K562 (cell line): ENCODE measurements around the gene ST3GAL5. TPM values are rescaled to one million over a fixed set of nuclear protein-coding genes. Genes with fewer than 3 reads are reported as not detected.
A peak's percentile ranks its signal among the peaks of the same experiment; 100 is the strongest.

Experiments
- MAZ ChIP-seq, 2 experiments: fragments of 450-650 bp in 1 of 2; sonication (generic) in 1 of 2; formaldehyde crosslinking; IDR thresholded peaks in 1 of 2; conservative IDR thresholded peaks in 1 of 2; 2 replicates each; pipeline versions ENCODE4 v1.4.0 to v1.5.0; 2020; ENCODE audit warnings: mild to moderate bottlenecking in 1 of 2, missing genetic modification reagents in 1 of 2
- NR2C2 ChIP-seq, 2 experiments: fragments of 200-800 bp in 1 of 2; sonication (Bioruptor generic) in 1 of 2; sonication (generic) in 1 of 2; formaldehyde crosslinking in 1 of 2; IDR thresholded peaks; 2 replicates each; pipeline versions ENCODE4 v1.6.1 to v1.8.0; 2016 to 2022; ENCODE audit warnings: mild to moderate bottlenecking in 1 of 2, missing compliant biosample characterization in 1 of 2, missing genetic modification characterization in 1 of 2, missing genetic modification reagents in 1 of 2
- XRCC3 ChIP-seq: fragments of 450-650 bp; IDR thresholded peaks from 2 replicates; pipeline ENCODE4 v1.6.1; 2017; ENCODE audit warnings: mild to moderate bottlenecking, moderate library complexity
- YY1 ChIP-seq, 3 experiments: IDR thresholded peaks; 2 replicates each; pipeline ENCODE4 v1.6.1; 2011; ENCODE audit warnings: low read length in 2 of 3, mild to moderate bottlenecking in 2 of 3, moderate library complexity in 2 of 3, borderline replicate concordance in 1 of 3, control low read depth in 1 of 3, low read depth in 1 of 3; ENCODE audit not compliant: insufficient read depth in 3 of 3, insufficient replicate concordance in 2 of 3, control insufficient read depth in 1 of 3, insufficient read length in 1 of 3; ENCODE audit errors: extremely low read depth in 1 of 3
- ZFX ChIP-seq: sonication (generic); formaldehyde crosslinking; IDR thresholded peaks from 2 replicates; pipeline ENCODE4 v1.8.0; 2022; ENCODE audit warnings: mild to moderate bottlenecking, missing genetic modification reagents, moderate library complexity
- ZNF717 ChIP-seq: fragments of 250-450 bp; sonication (Bioruptor Pico); IDR thresholded peaks from 2 replicates; pipeline ENCODE4 v1.5.0; 2021
- polyA plus RNA-seq, 8 experiments: library from polyadenylated mRNA; depleted of rRNA in 4 of 8; stranded (reverse) in 5 of 8; unstranded in 3 of 8; fragments of >200 nt; fragmentation: Nextera tagmentation in 2 of 8; fragmentation: Illumina TruSeq in 1 of 8; extraction: Ambion mirVana in 2 of 8; extraction: Trizol in 1 of 8; gene quantifications; 2 replicates each; pipeline versions ENCODE4 v1.2.1 to v1.2.3, GENCODE V29; 2011 to 2014; ENCODE audit warnings: inconsistent platforms in 1 of 8, missing spikeins in 1 of 8
- total RNA-seq, 7 experiments: library from RNA; depleted of rRNA in 6 of 7; stranded (reverse); fragments of >200 nt in 6 of 7; fragmentation: Illumina TruSeq in 2 of 7; extraction: Trizol in 2 of 7; gene quantifications; 2 replicates each; pipeline versions ENCODE4 v1.2.1 to v1.2.3, GENCODE V29; 2011 to 2021; ENCODE audit warnings: low replicate concordance in 1 of 7
- TF ChIP-seq, protein P1 (sequence below), 2 experiments: IDR thresholded peaks; 2 replicates each; pipeline ENCODE4 v1.6.1; 2011; ENCODE audit warnings: borderline replicate concordance in 1 of 2, control low read depth in 1 of 2, low read depth in 1 of 2, low read length in 1 of 2, mild to moderate bottlenecking in 1 of 2, mixed read lengths in 1 of 2, moderate library complexity in 1 of 2; ENCODE audit not compliant: insufficient read depth in 1 of 2, insufficient read length in 1 of 2, poor library complexity in 1 of 2, severe bottlenecking in 1 of 2; ENCODE audit errors: extremely low read depth in 1 of 2
- TF ChIP-seq, protein P2 (sequence below): sonication (generic); formaldehyde crosslinking; IDR thresholded peaks from 2 replicates; pipeline ENCODE4 v1.8.0; 2022; ENCODE audit warnings: mild to moderate bottlenecking, missing genetic modification reagents
- TF ChIP-seq, protein P3 (sequence below): fragments of 450-650 bp; IDR thresholded peaks from 2 replicates; pipeline ENCODE4 v1.6.1; 2016; ENCODE audit warnings: mild to moderate bottlenecking, moderate library complexity
- TF ChIP-seq, protein P4 (sequence below), 2 experiments: fragments of 450-650 bp; conservative IDR thresholded peaks; 2 replicates each; pipeline ENCODE4 v1.6.1; 2017; ENCODE audit warnings: mild to moderate bottlenecking in 2 of 2, moderate library complexity in 2 of 2

Gene ST3GAL5
- total and polyA plus RNA-seq, 9 of the 15 experiments (the other 6 are each of a cell fraction or from before 2014, with no cell fraction given) = 1.6 to 10.0 (median 4.2) TPM

DNA sequence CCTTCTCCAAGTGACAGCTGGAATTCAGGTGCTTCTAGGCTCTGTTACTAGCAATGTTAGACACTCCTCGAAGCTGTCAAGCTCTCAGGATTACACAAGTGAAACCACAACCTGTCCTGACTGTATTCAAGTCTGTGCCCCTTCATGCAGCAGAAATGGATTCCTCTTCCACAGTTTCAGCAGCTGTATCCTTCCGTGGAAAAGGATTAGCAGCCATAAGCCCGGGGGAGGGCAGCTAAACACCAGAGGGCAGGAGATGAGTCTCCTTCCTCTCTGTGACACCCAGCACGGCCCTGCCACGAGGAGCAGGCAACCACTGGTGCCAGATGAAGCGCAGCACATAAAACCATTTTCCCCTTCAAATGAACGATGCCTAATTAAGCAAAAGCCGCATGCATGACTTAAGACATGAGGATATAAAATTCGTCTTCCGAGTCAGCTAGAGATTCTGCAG lies 1.2 kb downstream of the ST3GAL5 start (continued):
- TF ChIP-seq, protein P1, sequence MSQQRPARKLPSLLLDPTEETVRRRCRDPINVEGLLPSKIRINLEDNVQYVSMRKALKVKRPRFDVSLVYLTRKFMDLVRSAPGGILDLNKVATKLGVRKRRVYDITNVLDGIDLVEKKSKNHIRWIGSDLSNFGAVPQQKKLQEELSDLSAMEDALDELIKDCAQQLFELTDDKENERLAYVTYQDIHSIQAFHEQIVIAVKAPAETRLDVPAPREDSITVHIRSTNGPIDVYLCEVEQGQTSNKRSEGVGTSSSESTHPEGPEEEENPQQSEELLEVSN (IDR thresholded peaks at IDR 0.05; ENCODE audit: borderline replicate concordance in 1 of 2, extremely low read depth in 1 of 2, insufficient read depth in 1 of 2, insufficient read length in 1 of 2, low read depth in 1 of 2, low read length in 1 of 2, poor library complexity in 1 of 2, severe bottlenecking in 1 of 2) = peak; percentile 36 to 52
- TF ChIP-seq ZNF717 (CRISPR knock-in tag) = no peak
- peak in 1 of 3 experiments; percentile 8 for TF ChIP-seq YY1 (IDR thresholded peaks at IDR 0.05; ENCODE audit: borderline replicate concordance in 1 of 3, control insufficient read depth in 1 of 3, extremely low read depth in 1 of 3, insufficient read depth in 3 of 3, insufficient read length in 1 of 3, insufficient replicate concordance in 2 of 3, low read depth in 1 of 3, low read length in 2 of 3)
- TF ChIP-seq, protein P2, sequence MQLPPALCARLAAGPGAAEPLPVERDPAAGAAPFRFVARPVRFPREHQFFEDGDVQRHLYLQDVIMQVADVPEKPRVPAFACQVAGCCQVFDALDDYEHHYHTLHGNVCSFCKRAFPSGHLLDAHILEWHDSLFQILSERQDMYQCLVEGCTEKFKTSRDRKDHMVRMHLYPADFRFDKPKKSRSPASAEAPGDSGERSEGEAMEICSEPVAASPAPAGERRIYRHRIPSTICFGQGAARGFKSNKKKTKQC (CRISPR knock-in tag) = 0 out of 2 replicates have a peak, but pooled peaks have one; percentile 42
- TF ChIP-seq MAZ (CRISPR knock-in tag; conservative IDR thresholded peaks at IDR 0.05 in 1 of 2, IDR thresholded peaks at IDR 0.05 in 1 of 2) = 0 out of 4 replicates have a peak, but pooled peaks of 1 of the 2 experiments have one; percentile 33
- TF ChIP-seq XRCC3 = no peak
- peak; percentile 37 for TF ChIP-seq ZFX (CRISPR knock-in tag)
- TF ChIP-seq, protein P3, sequence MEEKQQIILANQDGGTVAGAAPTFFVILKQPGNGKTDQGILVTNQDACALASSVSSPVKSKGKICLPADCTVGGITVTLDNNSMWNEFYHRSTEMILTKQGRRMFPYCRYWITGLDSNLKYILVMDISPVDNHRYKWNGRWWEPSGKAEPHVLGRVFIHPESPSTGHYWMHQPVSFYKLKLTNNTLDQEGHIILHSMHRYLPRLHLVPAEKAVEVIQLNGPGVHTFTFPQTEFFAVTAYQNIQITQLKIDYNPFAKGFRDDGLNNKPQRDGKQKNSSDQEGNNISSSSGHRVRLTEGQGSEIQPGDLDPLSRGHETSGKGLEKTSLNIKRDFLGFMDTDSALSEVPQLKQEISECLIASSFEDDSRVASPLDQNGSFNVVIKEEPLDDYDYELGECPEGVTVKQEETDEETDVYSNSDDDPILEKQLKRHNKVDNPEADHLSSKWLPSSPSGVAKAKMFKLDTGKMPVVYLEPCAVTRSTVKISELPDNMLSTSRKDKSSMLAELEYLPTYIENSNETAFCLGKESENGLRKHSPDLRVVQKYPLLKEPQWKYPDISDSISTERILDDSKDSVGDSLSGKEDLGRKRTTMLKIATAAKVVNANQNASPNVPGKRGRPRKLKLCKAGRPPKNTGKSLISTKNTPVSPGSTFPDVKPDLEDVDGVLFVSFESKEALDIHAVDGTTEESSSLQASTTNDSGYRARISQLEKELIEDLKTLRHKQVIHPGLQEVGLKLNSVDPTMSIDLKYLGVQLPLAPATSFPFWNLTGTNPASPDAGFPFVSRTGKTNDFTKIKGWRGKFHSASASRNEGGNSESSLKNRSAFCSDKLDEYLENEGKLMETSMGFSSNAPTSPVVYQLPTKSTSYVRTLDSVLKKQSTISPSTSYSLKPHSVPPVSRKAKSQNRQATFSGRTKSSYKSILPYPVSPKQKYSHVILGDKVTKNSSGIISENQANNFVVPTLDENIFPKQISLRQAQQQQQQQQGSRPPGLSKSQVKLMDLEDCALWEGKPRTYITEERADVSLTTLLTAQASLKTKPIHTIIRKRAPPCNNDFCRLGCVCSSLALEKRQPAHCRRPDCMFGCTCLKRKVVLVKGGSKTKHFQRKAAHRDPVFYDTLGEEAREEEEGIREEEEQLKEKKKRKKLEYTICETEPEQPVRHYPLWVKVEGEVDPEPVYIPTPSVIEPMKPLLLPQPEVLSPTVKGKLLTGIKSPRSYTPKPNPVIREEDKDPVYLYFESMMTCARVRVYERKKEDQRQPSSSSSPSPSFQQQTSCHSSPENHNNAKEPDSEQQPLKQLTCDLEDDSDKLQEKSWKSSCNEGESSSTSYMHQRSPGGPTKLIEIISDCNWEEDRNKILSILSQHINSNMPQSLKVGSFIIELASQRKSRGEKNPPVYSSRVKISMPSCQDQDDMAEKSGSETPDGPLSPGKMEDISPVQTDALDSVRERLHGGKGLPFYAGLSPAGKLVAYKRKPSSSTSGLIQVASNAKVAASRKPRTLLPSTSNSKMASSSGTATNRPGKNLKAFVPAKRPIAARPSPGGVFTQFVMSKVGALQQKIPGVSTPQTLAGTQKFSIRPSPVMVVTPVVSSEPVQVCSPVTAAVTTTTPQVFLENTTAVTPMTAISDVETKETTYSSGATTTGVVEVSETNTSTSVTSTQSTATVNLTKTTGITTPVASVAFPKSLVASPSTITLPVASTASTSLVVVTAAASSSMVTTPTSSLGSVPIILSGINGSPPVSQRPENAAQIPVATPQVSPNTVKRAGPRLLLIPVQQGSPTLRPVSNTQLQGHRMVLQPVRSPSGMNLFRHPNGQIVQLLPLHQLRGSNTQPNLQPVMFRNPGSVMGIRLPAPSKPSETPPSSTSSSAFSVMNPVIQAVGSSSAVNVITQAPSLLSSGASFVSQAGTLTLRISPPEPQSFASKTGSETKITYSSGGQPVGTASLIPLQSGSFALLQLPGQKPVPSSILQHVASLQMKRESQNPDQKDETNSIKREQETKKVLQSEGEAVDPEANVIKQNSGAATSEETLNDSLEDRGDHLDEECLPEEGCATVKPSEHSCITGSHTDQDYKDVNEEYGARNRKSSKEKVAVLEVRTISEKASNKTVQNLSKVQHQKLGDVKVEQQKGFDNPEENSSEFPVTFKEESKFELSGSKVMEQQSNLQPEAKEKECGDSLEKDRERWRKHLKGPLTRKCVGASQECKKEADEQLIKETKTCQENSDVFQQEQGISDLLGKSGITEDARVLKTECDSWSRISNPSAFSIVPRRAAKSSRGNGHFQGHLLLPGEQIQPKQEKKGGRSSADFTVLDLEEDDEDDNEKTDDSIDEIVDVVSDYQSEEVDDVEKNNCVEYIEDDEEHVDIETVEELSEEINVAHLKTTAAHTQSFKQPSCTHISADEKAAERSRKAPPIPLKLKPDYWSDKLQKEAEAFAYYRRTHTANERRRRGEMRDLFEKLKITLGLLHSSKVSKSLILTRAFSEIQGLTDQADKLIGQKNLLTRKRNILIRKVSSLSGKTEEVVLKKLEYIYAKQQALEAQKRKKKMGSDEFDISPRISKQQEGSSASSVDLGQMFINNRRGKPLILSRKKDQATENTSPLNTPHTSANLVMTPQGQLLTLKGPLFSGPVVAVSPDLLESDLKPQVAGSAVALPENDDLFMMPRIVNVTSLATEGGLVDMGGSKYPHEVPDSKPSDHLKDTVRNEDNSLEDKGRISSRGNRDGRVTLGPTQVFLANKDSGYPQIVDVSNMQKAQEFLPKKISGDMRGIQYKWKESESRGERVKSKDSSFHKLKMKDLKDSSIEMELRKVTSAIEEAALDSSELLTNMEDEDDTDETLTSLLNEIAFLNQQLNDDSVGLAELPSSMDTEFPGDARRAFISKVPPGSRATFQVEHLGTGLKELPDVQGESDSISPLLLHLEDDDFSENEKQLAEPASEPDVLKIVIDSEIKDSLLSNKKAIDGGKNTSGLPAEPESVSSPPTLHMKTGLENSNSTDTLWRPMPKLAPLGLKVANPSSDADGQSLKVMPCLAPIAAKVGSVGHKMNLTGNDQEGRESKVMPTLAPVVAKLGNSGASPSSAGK = peak; percentile 93
- TF ChIP-seq, protein P4, sequence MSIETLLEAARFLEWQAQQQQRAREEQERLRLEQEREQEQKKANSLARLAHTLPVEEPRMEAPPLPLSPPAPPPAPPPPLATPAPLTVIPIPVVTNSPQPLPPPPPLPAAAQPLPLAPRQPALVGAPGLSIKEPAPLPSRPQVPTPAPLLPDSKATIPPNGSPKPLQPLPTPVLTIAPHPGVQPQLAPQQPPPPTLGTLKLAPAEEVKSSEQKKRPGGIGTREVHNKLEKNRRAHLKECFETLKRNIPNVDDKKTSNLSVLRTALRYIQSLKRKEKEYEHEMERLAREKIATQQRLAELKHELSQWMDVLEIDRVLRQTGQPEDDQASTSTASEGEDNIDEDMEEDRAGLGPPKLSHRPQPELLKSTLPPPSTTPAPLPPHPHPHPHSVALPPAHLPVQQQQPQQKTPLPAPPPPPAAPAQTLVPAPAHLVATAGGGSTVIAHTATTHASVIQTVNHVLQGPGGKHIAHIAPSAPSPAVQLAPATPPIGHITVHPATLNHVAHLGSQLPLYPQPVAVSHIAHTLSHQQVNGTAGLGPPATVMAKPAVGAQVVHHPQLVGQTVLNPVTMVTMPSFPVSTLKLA (conservative IDR thresholded peaks at IDR 0.05) = peak in 1 of 2 experiments; percentile 50; a peak in 1 of 4 replicates
- TF ChIP-seq NR2C2 (CRISPR knock-in tag; IDR thresholded peaks at IDR 0.05) = no peak
- TF ChIP-seq NR2C2 (tag; IDR thresholded peaks at IDR 0.05) = peak; percentile 29; the same call in 1 of the 2 replicates
